GOT3 (cell line): ENCODE results near the gene DCBLD1.

Experiments used
- DNase-seq: peaks from one replicate; lab custom pipeline; 2025; ENCODE audit warnings: mixed read lengths; lab: John Stamatoyannopoulos, UW

DCBLD1 gene

GRCh38 chr6:117472667-117473066, 9.8 kb upstream of the DCBLD1 start:
- DNase-seq, result no peak

GRCh38 chr6:117473401-117473800, 9.1 kb upstream of the DCBLD1 start:
- no peak for DNase-seq

- no peak for DNase-seq
Measured at GRCh38 chr6:117477988-117478852, 4.3 kb upstream of the DCBLD1 start.

- DNase-seq, result no peak
Measured at GRCh38 chr6:117478853-117479231, 3.6 kb upstream of the DCBLD1 start.

GRCh38 chr6:117480651-117481050, 1.8 kb upstream of the DCBLD1 start:
- no peak for DNase-seq

- DNase-seq, result no peak
Measured at GRCh38 chr6:117481278-117481925, 1.1 kb upstream of the DCBLD1 start.

GRCh38 chr6:117481926-117482239, 591 bp upstream of the DCBLD1 start:
- DNase-seq, result no peak

- no peak for DNase-seq
Measured at GRCh38 chr6:117483004-117483644, 650 bp downstream of the DCBLD1 start.

GRCh38 chr6:117483645-117484016, 1.2 kb downstream of the DCBLD1 start:
- DNase-seq, result no peak

GRCh38 chr6:117484052-117484646, 1.7 kb downstream of the DCBLD1 start:
- no peak for DNase-seq

GRCh38 chr6:117485433-117485832, 3.0 kb downstream of the DCBLD1 start:
- no peak for DNase-seq

GRCh38 chr6:117487821-117488220, 5.3 kb downstream of the DCBLD1 start:
- DNase-seq, result no peak

- no peak for DNase-seq
Measured at GRCh38 chr6:117489003-117489402, 6.5 kb downstream of the DCBLD1 start.

- DNase-seq, result no peak
Measured at GRCh38 chr6:117491916-117492315, 9.4 kb downstream of the DCBLD1 start.

- DNase-seq, result no peak
Measured at GRCh38 chr6:117493470-117493869, 11.0 kb downstream of the DCBLD1 start.

GRCh38 chr6:117494283-117494682, 11.8 kb downstream of the DCBLD1 start:
- no peak for DNase-seq

- DNase-seq, result no peak
Measured at GRCh38 chr6:117494694-117495318, 12.3 kb downstream of the DCBLD1 start.

GRCh38 chr6:117495425-117495824, 13.0 kb downstream of the DCBLD1 start:
- DNase-seq, result no peak

GRCh38 chr6:117495869-117496268, 13.4 kb downstream of the DCBLD1 start:
- DNase-seq, result no peak

- DNase-seq, result no peak
Measured at GRCh38 chr6:117496383-117496990, 14.0 kb downstream of the DCBLD1 start.

GRCh38 chr6:117497237-117497636, 14.8 kb downstream of the DCBLD1 start:
- no peak for DNase-seq

- DNase-seq, result no peak
Measured at GRCh38 chr6:117498159-117498558, 15.7 kb downstream of the DCBLD1 start.
